ENCODE results near the gene HINT2. TPM values are rescaled to one million over a fixed set of nuclear protein-coding genes. Genes with fewer than 3 reads are reported as not detected.

The HINT2 gene
- polyA plus RNA-seq, 1 experiment = 17.5 TPM

DNA sequence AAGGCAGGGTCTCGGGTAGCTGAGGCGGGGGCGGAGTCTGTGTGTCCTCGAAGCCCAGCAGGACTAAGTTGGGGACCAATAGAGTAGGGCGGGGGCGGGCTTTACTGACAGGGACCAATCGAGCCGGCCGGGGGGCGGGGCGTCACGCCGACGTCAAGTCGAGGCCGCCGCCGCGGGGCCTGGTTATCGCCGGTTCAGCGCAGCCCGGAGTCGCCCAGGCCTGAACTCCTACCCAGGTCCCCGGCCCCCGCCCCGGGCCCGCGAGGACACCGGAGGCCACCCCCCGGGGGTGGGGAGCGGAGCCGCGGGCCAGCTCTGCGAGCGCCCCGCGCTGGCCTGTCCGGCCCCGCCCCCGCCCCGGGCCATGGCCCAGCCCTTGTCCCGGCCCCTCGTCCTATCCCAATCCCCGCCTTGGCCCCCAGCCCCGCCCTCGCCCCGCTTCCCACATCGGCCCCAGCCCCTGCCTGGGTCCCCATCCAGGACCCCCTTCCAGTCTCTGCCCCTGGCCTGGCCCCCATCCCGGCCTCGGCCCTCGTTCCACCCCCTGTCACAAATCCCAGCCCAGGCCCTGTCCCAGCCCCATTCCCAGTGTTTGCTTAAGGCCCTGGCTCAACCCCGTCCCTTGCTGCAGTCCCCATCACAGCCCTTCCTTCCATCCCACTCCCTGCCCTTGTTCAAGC, 14.4 kb upstream of the HINT2 start, which contains the start of gene TMEM8B:
TMEM8B (plus strand) TSS at position 145 of the 680 bp plus-strand sequence; CDS start at position 365, 220 bp downstream.
- H3K27ac ChIP-seq (ENCODE audit: low read depth, low read length) = peak within 1 kb of the TSS; percentile 39
- POLR2A ChIA-PET = interaction anchor here (0.6 to 1.4 kb wide), 5 partner anchors 15 to 194 kb away, joined by 3 to 8 read pairs (median 4); partner anchors contain the start of gene HINT2
- H3K9me3 ChIP-seq (ENCODE audit: control insufficient read depth, insufficient read depth, low read length) = no peaks in the 10 kb centered on the region
- no peaks in the 10 kb centered on the region for H3K27me3 ChIP-seq (ENCODE audit: control insufficient read depth, insufficient read depth, low read length)
- CTCF ChIA-PET = interaction anchor here (0.7 to 1.6 kb wide), 4 partner anchors 13 to 116 kb away, joined by 3 to 7 read pairs (median 4); no protein-coding TSS in a partner anchor
- no peak for TF ChIP-seq CTCF (IDR thresholded peaks at IDR 0.05; ENCODE audit: low read depth, low read length)
- H3K4me3 ChIP-seq (ENCODE audit: low read depth, low read length) = peak within 1 kb of the TSS; percentile 73
- peak; percentile 72 for DNase-seq (ENCODE audit: low read depth, low spot score)

DNA sequence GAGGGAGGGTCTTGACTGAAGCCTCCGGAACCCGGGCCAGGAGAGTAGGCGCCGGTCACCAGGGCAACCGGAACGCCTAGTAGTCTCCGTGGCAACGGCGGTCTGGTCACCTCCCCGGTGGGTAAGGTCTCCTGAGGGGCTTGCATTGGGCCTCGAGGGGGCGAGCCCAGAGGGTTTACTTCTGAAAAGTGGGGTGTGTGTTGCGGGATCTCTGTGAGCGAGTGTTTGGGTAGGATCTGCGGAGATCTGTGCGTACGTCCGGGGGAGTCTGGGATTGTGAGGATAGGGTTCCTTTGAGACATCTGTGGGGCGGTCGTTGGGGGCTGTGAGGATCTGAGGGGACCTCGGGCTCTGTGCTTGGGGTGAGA, 13.9 kb upstream of the HINT2 start, which contains the start of gene FAM221B:
FAM221B (minus strand) TSS at position 17 of the 368 bp plus-strand sequence. CDS start 2,571 bp downstream, outside the sequence.
- no peak for TF ChIP-seq CTCF (IDR thresholded peaks at IDR 0.05; ENCODE audit: low read depth, low read length)
- H3K27me3 ChIP-seq (ENCODE audit: control insufficient read depth, insufficient read depth, low read length) = no peaks in the 10 kb centered on the region
- CTCF ChIA-PET = interaction anchor here (0.7 to 1.6 kb wide), 4 partner anchors 14 to 117 kb away, joined by 3 to 7 read pairs (median 4); no protein-coding TSS in a partner anchor
- H3K4me3 ChIP-seq (ENCODE audit: low read depth, low read length) = peak within 1 kb of the TSS; percentile 73
- peak within 1 kb of the TSS; percentile 39 for H3K27ac ChIP-seq (ENCODE audit: low read depth, low read length)
- POLR2A ChIA-PET = interaction anchor here (0.6 to 1.4 kb wide), 4 partner anchors 14 to 195 kb away, joined by 3 to 8 read pairs (median 4); partner anchors contain the start of gene HINT2
- no peak for DNase-seq (ENCODE audit: low read depth, low spot score)
- no peaks in the 10 kb centered on the region for H3K9me3 ChIP-seq (ENCODE audit: control insufficient read depth, insufficient read depth, low read length)

GRCh38 chr9:35827486-35827885, 12.6 kb upstream of the HINT2 start:
- no peak overlapping the region for H3K4me3 ChIP-seq (ENCODE audit: low read depth, low read length)
- H3K27me3 ChIP-seq (ENCODE audit: control insufficient read depth, insufficient read depth, low read length) = peaks cover 2% of the 10 kb centered on the region
- ChIA-PET POLR2A (no interaction called here), CTCF (interaction anchor here (2.0 to 4.0 kb wide), 4 partner anchors 17 to 54 kb away, joined by 7 to 72 read pairs (median 41); no protein-coding TSS in a partner anchor)
- H3K27ac ChIP-seq (ENCODE audit: low read depth, low read length) = no peak overlapping the region
- no peak for DNase-seq (ENCODE audit: low read depth, low spot score)
- TF ChIP-seq CTCF (IDR thresholded peaks at IDR 0.05; ENCODE audit: low read depth, low read length) = no peak
- no peaks in the 10 kb centered on the region for H3K9me3 ChIP-seq (ENCODE audit: control insufficient read depth, insufficient read depth, low read length)

DNA sequence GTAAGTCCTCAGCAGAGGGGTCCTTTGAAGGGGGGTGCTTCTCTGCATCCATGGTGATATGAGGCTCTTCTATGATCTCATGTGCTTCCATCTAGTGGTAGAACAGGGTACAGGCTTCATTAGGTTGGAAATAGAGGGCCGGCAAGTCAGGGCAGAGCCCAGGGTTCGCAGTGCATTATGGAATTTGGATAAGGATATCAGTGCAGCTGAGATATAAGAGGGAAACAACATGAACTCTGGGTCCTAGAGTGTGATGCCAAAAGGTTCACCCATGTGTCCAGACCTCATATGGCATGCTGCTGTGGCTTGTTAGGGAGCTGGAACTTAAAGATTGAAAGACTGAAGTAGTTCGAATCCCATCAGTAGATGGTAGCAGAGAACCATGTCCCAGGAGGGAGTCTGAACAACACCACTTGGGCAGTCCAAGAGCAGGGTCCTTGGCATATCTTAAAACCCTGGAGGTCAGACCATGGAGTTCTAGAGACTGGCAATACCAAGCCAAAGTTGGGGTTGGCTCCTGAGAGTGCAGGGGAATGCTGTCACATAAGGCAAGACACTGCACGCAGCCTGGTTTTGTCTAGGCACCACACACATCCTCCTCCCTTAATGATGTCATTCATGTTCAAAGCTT, 11.3 kb upstream of the HINT2 start:
- peak; percentile 85 for TF ChIP-seq CTCF (IDR thresholded peaks at IDR 0.05; ENCODE audit: low read depth, low read length)
- H3K27me3 ChIP-seq (ENCODE audit: control insufficient read depth, insufficient read depth, low read length) = peaks cover 2% of the 10 kb centered on the region
- no peak overlapping the region for H3K4me3 ChIP-seq (ENCODE audit: low read depth, low read length)
- DNase-seq (ENCODE audit: low read depth, low spot score) = no peak
- no peak overlapping the region for H3K27ac ChIP-seq (ENCODE audit: low read depth, low read length)
- H3K9me3 ChIP-seq (ENCODE audit: control insufficient read depth, insufficient read depth, low read length) = no peaks in the 10 kb centered on the region
- ChIA-PET CTCF (interaction anchor here (0.5 to 4.0 kb wide), 45 partner anchors 10 to 286 kb away, joined by 3 to 72 read pairs (median 4); partner anchors contain the start of genes HINT2, HRCT1 and SPAG8), POLR2A (interaction anchor here (0.5 to 0.7 kb wide), 2 partner anchors 754 to 1615 kb away, joined by 3 to 5 read pairs; no protein-coding TSS in a partner anchor)
